Testis (tissue), 2 donors: ENCODE measurements around the gene AP5B1.

Experiments
- CTCF ChIP-seq, 3 experiments: fragments of 450-650 bp in 2 of 3; fragments of 200-600 bp in 1 of 3; sonication (generic) in 1 of 3; IDR thresholded peaks; one replicate each; pipeline ENCODE4 v1.5.1; 2016 to 2019; ENCODE audit warnings: antibody characterized with exemption in 3 of 3, mild to moderate bottlenecking in 2 of 3, moderate library complexity in 1 of 3
- POLR2A ChIP-seq: fragments of 450-650 bp; IDR thresholded peaks from one replicate; pipeline ENCODE4 v1.6.1; 2017; ENCODE audit warnings: antibody characterized with exemption, mild to moderate bottlenecking, moderate library complexity

DNA sequence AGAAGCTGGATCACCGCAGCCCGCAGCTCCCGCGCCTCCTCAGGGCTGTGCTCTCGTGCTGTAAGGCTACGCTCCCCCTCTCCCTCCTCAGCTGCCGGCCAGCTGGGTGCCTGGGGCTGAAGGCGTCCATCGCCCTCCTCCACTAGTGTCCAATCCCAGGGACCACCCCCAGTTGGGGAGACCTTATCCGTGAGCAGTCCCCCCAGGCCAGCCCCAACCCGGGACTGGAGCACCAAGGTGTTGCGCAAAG, 1.2 kb downstream of the AP5B1 start:
- TF ChIP-seq CTCF (IDR thresholded peaks at IDR 0.05) (no peak), POLR2A (no peak)
